Type B pancreatic cell (in vitro differentiated cells): ENCODE results near the gene AGO1. TPM values are rescaled to one million over a fixed set of nuclear protein-coding genes. Genes with fewer than 3 reads are reported as not detected.
"Not testable (repeated sequence)": the region's sequence is repeated elsewhere in the genome, so short reads cannot be mapped to it uniquely, and the experiment has no call there.

Source experiments
- DNase-seq: peaks from one replicate; pipeline ENCODE4 v3.0.0; 2021; ENCODE audit warnings: mixed read lengths; ENCODE audit not compliant: unreplicated experiment; ENCODE audit errors: extremely low spot score
- H3K27ac Mint-ChIP-seq: 2 replicates; pipeline ENCODE4 v1.8.0; 2021; ENCODE audit warnings: mild to moderate bottlenecking, mixed read lengths
- H3K27me3 Mint-ChIP-seq: 2 replicates; pipeline ENCODE4 v1.8.0; 2021; ENCODE audit warnings: mixed read lengths
- H3K36me3 Mint-ChIP-seq: 2 replicates; pipeline ENCODE4 v1.8.0; 2021; ENCODE audit warnings: mixed read lengths
- H3K4me1 Mint-ChIP-seq: one replicate; pipeline ENCODE4 v1.8.0; 2021; ENCODE audit warnings: mixed read lengths; ENCODE audit not compliant: unreplicated experiment
- H3K4me3 Mint-ChIP-seq: 2 replicates; pipeline ENCODE4 v1.8.0; 2021; ENCODE audit warnings: mild to moderate bottlenecking, mixed read lengths
- H3K9me3 Mint-ChIP-seq: 2 replicates; pipeline ENCODE4 v1.8.0; 2021; ENCODE audit warnings: mixed read lengths
- CTCF ChIP-seq: fragments of 200-600 bp; sonication (generic); conservative IDR thresholded peaks from 2 replicates; pipeline ENCODE4 v1.5.0; 2021; ENCODE audit warnings: antibody characterized with exemption, mild to moderate bottlenecking
- total RNA-seq: library from RNA; stranded (reverse); gene quantifications from 2 replicates; pipeline ENCODE4 v1.2.1, GENCODE V29; 2021; ENCODE audit warnings: low replicate concordance

The AGO1 gene
- total RNA-seq, 1 donor from 2014 or later, result 47.7 TPM

- H3K27ac Mint-ChIP-seq, result no peak overlapping the region
- TF ChIP-seq CTCF, result no peak
Observed at GRCh38 chr1:35962952-35963351, 79.9 kb downstream of the AGO1 start.

GRCh38 chr1:35964277-35964676 is 81.3 kb downstream of the AGO1 start:
- not testable (repeated sequence) for H3K4me1 Mint-ChIP-seq, DNase-seq, H3K27me3 Mint-ChIP-seq, H3K4me3 Mint-ChIP-seq, H3K9me3 Mint-ChIP-seq, H3K27ac Mint-ChIP-seq
- H3K36me3 Mint-ChIP-seq, result peaks cover 17% of the 10 kb centered on the region

More at GRCh38 chr1:35962952-35963351, 79.9 kb downstream of the AGO1 start:
- Mint-ChIP-seq H3K27me3 (no peaks in the 10 kb centered on the region), H3K4me1 (no peaks in the 10 kb centered on the region), H3K4me3 (no peak overlapping the region), H3K36me3 (peaks cover 7% of the 10 kb centered on the region), H3K9me3 (no peaks in the 10 kb centered on the region)
- DNase-seq, result no peak

- Mint-ChIP-seq H3K27me3 (no peaks in the 10 kb centered on the region), H3K4me3 (no peak overlapping the region), H3K4me1 (no peaks in the 10 kb centered on the region), H3K36me3 (peaks cover 20% of the 10 kb centered on the region), H3K27ac (no peak overlapping the region), H3K9me3 (no peaks in the 10 kb centered on the region)
- TF ChIP-seq CTCF, result no peak
- DNase-seq, result no peak
Observed at GRCh38 chr1:35968396-35968795, 85.4 kb downstream of the AGO1 start.

GRCh38 chr1:35971601-35972000 is 88.6 kb downstream of the AGO1 start:
- no peak overlapping the region for H3K27ac Mint-ChIP-seq
- H3K9me3 Mint-ChIP-seq, result no peaks in the 10 kb centered on the region
- H3K36me3 Mint-ChIP-seq, result peaks cover 21% of the 10 kb centered on the region
- no peaks in the 10 kb centered on the region for H3K27me3 Mint-ChIP-seq
- no peak for DNase-seq
- no peak overlapping the region for H3K4me3 Mint-ChIP-seq
- TF ChIP-seq CTCF, result no peak
- no peaks in the 10 kb centered on the region for H3K4me1 Mint-ChIP-seq

GRCh38 chr1:35972631-35973030 is 89.6 kb downstream of the AGO1 start:
- not testable (repeated sequence) for H3K27me3 Mint-ChIP-seq, DNase-seq, H3K4me1 Mint-ChIP-seq, H3K27ac Mint-ChIP-seq, H3K4me3 Mint-ChIP-seq, H3K9me3 Mint-ChIP-seq
- H3K36me3 Mint-ChIP-seq, result peaks cover 20% of the 10 kb centered on the region

GRCh38 chr1:35980090-35980489 is 97.1 kb downstream of the AGO1 start:
- TF ChIP-seq CTCF, result no peak
- Mint-ChIP-seq H3K4me1 (no peaks in the 10 kb centered on the region), H3K27ac (no peak overlapping the region), H3K27me3 (no peaks in the 10 kb centered on the region), H3K36me3 (peaks cover 11% of the 10 kb centered on the region), H3K4me3 (no peak overlapping the region), H3K9me3 (no peaks in the 10 kb centered on the region)
- no peak for DNase-seq

Other genes with a start within 250 kb of the AGO1 start
- 62.9 and 66.3 TPM in 2 replicates for gene PSMB2, start 241.7 kb upstream of the AGO1 start, total RNA-seq
- 3.3 and 10.0 TPM in 2 replicates for gene C1orf216, start 164.3 kb upstream of the AGO1 start, total RNA-seq
- 11.2 and 29.7 TPM in 2 replicates for gene CLSPN, start 113.2 kb upstream of the AGO1 start, total RNA-seq
- 15.9 and 21.4 TPM in 2 replicates for gene AGO4, start 75.2 kb upstream of the AGO1 start, total RNA-seq
- gene AGO3, start 47.9 kb downstream of the AGO1 start, total RNA-seq, result 20.1 and 30.6 TPM in 2 replicates
- gene TEKT2, start 200.9 kb downstream of the AGO1 start, total RNA-seq, result 2.1 and 9.6 TPM in 2 replicates
- gene ADPRS, start 205.7 kb downstream of the AGO1 start, total RNA-seq, result 29.5 and 31.9 TPM in 2 replicates
- gene COL8A2, start 242.0 kb downstream of the AGO1 start, total RNA-seq, result 0.14 and 2.5 TPM in 2 replicates